NT2/D1 (cell line): ENCODE results near the gene SCN5A.

Experiments used
- YY1 ChIP-seq: IDR thresholded peaks from 2 replicates; pipeline ENCODE4 v1.6.1; 2011; ENCODE audit not compliant: insufficient read length, insufficient read depth
- ZNF274 ChIP-seq: IDR thresholded peaks from 2 replicates; pipeline ENCODE4 v1.6.1; 2011; ENCODE audit warnings: mild to moderate bottlenecking, low read depth, low read length

GRCh38 chr3:38575279-38575843, 74.1 kb downstream of the SCN5A start:
- no peak for TF ChIP-seq YY1
- no peak for TF ChIP-seq ZNF274
